ENCODE results near the gene KRT3.
"Not testable (repeated sequence)": the region's sequence is repeated elsewhere in the genome, so short reads cannot be mapped to it uniquely, and the experiment has no call there.

The KRT3 gene

GRCh38 chr12:52781399-52782082 lies 14.4 kb downstream of the KRT3 start:
- DNase-seq (ENCODE audit: low spot score), result no peak

DNA sequence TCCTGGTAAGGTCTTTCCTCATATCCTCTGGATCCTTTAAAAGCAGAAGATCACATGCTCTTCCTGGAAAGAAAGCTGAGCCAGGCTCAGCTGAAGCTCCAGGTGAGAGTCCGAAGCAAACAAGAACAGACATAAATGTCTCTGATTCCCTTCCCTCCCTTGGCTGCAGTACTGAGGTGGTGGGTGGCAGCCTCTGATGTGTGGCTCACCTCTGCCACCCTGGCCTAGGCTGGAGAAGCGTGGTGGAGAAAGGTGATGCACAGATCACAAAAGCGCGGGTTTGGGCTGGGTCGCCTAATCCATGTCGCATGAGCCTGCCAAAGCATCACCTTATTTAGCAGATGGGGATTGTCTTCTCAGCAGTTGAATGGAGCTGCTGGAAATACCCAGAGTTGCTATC lies 16.0 kb downstream of the KRT3 start:
- no peak for DNase-seq (ENCODE audit: low spot score)

DNA sequence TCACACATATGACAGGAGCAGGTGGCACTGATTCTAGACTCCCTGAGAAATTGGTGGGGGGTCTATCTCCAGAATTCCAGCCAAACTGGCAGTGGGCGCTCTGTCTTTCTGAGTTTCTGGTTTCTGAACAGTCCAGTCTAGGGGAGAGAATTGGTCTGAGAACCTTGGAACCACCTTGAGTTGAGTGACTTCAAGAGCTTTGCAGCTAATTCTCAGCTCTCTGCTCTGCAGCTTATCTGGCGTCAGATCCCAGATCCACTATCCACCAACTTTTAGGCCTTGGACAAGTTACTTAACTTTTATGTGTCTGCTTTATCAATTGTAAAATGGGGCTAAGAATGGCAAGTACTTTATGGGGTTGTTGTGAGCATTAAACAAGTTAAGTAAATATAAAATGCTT lies 17.1 kb downstream of the KRT3 start:
- no peak for DNase-seq (ENCODE audit: low spot score)

GRCh38 chr12:52777566-52777965 lies 18.4 kb downstream of the KRT3 start:
- no peak for DNase-seq (ENCODE audit: low spot score)

DNA sequence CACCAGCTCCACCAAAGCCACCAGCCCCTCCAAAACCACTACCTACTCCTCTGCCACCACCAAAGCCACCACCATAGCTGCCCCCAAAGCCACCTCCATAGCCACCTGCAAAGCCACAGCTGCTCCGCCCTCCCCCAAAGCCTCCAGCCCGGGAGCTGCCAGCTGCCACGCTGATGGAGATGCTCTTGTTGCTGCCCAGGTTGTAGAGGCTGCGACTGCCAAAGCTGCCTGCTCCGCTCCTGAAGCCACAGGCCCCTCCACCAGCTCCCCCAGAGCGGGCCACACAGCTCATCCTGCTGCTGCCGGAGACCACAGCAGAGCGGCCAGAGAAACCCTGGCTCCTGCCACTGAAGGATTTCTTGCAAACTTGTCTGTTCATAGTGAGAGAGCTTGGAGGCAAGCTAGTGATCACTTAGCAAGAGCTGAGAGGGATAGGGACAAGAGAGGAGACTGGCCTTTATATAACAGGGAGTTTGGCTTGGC lies 19.0 kb downstream of the KRT3 start, which contains the start of gene KRT76:
KRT76 (minus strand) TSS at position 433 of the 483 bp plus-strand sequence; CDS start at position 379, 54 bp downstream.
- no peak for DNase-seq (ENCODE audit: low spot score)

DNA sequence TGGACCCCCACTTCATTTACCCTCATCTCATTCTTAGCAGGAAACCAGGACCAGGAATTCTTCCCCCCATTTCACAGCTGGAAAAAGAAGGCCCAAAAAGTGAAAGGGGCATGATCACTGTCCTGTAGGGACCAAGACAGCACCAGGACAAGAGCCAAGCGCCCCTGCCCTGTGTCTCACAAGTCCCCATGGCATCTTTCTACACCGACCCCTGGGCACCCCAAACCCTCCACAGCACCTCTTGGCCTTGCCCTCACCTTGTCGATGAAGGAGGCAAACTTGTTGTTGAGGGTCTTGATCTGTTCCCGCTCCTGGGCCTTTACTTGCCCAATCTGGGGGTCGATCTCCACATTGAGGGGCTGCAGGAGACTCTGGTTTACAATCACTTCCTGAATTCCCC lies 19.5 kb downstream of the KRT3 start:
- DNase-seq (ENCODE audit: low spot score), result no peak

DNA sequence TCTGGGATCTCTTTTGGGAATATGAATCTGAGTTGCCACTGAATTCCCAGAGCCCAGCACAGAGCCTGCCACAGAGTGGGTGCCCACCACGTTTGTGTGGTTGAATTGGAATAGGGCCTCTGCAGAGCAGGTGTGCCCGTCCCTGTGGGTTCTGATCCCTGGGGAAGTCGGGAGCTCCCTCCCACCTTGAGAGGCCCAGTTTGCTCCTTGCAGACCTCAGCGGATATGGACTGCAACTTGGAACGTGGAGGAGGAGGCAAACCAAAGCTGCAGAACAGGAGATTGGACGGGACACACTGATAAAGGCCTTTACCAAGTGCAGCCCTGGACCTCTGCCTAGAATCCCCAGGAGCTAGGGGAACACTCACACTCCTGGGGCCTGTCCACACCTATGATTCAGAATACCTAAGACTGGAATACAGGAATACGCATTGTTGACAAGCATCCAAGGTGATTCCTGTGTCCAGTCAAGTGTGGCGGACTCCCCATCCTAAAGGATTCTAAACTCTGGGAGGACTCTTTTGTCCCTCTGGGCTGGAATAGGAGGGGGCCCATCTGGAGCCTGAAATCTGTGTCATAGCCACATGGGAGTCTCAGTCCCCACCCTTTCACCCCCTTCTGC lies 21.2 kb downstream of the KRT3 start:
- no peak for DNase-seq (ENCODE audit: low spot score)

GRCh38 chr12:52772772-52773171 lies 23.1 kb downstream of the KRT3 start:
- no peak for DNase-seq (ENCODE audit: low spot score)

- no peak for DNase-seq (ENCODE audit: low spot score)
Measured at GRCh38 chr12:52772188-52772587, 23.7 kb downstream of the KRT3 start.

DNA sequence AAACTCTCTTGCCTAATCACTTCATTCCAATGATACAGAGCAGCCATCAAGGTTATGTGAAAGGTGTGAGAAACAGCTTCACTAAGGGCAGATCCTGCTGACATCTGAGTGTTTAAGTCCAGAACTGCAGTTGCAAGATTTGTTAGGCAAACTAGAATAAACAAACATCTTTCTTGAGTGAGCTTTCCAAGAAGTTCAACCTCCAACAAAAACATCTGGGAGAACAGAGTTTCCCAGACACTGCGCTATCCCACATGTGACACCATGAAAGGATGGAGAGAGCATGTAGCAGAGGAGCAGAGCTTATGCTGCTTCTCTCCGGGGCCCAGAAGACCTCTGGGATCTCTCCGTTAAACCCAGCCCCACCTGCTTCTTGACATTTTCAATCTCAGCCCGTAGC lies 24.4 kb downstream of the KRT3 start:
- no peak for DNase-seq (ENCODE audit: low spot score)

DNA sequence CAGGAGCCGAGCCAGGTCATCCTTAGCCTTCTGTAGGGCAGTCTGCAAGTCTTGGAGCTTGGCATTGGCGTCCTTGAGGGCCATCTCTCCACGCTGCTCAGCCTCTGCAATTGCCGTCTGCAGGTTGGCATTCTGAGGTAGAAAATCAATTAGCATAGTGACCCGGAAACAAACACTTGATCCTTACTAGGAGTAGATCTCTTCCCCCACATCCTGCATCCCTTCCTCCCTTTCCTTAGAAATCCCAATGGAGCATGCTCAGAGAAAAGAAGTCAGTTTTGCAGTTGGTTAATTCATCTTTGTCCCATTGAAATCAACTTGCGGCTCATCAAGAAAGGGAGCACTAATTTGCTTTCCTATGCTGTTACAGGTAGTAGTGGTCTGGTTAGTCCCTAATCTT lies 24.8 kb downstream of the KRT3 start:
- DNase-seq (ENCODE audit: low spot score), result no peak

DNA sequence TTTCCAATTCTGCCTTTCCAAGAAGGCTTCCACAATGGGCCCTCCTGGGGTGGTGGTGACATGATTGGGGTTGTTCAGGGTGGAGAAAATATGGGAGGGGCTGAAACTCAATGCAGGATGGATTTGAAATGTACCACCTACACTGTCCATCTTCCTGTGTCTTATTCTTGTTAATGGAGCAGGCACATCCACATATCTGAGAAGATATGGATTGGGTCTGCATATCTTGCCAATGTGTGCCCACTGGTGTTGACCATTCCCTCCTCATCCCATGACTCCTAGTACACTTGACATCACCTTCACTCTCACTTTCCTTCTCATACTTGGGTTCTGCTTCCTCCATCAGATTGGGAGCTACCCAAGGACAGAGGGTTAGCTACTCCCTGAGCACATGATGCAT lies 26.0 kb downstream of the KRT3 start:
- no peak for DNase-seq (ENCODE audit: low spot score)

GRCh38 chr12:52769354-52769753 lies 26.6 kb downstream of the KRT3 start:
- no peak for DNase-seq (ENCODE audit: low spot score)

- no peak for DNase-seq (ENCODE audit: low spot score)
Measured at GRCh38 chr12:52768479-52769200, 27.3 kb downstream of the KRT3 start.

GRCh38 chr12:52767427-52767826 lies 28.5 kb downstream of the KRT3 start:
- DNase-seq (ENCODE audit: low spot score), result no peak

- no peak for DNase-seq (ENCODE audit: low spot score)
Measured at GRCh38 chr12:52767020-52767379, 28.9 kb downstream of the KRT3 start.

- DNase-seq (ENCODE audit: low spot score), result no peak
Measured at GRCh38 chr12:52766351-52767019, 29.4 kb downstream of the KRT3 start.

- no peak for DNase-seq (ENCODE audit: low spot score)
Measured at GRCh38 chr12:52765702-52766101, 30.2 kb downstream of the KRT3 start.

DNA sequence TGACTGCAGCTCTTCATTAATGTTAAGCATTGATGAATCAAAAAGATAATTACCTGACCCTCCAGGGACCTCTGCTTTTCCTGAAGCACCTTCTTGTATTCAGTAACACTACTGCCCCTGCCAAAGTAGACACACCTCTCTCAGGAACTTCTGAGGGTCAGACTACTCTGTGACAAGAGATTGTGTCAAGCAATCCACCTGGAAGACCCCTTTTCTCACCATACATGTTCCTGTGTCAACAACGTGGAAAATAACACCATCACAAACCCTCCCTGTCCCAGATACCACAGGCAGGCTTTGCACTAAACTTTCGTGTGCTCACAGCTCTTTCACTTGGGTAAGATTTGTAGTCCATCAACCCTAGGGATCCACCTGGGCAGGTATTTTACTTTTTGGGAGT lies 31.9 kb downstream of the KRT3 start:
- DNase-seq (ENCODE audit: low spot score), result no peak

DNA sequence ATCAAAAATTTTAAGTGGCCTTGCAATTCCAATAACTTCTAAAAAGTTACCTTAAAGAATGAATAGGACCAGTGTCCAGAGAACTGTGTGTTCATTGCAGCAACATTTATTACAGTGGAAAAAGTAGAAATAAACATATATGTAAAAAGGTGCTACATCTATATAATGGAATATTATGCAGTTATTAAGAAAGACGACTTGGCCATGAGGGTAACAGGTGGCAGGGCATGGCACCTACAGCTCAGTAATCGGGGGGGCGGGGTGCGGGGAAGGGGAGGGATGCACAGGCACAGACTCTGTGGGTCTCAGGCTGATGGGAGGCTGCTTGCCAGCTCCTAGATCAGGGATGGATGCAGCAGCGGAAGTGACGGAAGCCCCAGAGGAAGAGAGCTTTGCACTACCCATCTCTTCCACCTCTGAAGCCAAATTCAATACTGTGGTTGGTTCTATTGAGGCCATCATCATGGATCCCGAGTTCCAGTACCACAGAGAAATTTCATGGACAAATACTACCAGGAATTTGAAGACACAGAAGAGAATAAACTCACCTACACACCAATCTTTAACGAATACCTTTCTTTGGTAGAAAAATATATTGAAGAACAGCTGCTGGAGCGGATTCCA lies 32.8 kb downstream of the KRT3 start:
- no peak for DNase-seq (ENCODE audit: low spot score)

DNA sequence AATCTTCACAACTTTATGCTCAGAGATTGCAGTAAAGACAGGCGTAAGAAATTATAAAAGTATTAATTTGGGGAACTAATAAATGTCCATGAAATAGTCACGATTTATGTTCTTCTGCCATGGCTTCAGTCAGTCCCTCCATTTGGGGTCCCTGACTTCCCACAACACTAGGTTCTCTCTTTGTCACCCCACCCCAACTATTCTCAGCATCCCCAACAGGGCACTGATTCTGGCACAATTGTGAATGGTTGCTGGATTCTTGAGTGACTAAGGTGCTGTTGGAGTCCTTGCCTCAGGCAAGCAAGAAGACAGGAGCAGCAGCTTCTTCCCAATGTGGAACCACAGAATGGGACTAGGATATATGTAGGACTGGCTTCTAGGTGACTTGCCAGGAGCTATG lies 34.1 kb downstream of the KRT3 start:
- no peak for DNase-seq (ENCODE audit: low spot score)

DNA sequence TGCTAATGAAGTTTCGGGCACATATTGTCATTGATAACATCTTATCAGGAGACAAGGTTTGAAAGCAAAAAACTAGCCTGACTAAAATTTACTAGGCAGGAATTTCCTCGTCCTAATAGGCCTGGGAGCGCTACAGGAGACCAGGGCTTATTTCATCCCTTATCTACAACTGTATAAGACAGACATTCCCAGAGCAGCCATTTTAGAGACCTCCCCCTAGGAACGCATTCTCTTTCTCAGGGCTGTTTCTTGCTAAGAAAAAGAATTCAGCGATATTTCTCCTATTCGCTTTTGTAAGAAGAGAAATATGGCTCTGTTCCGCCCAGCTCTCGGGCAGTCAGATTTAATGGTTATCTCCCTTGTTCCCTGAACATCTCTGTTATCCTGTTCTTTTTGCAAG lies 34.7 kb downstream of the KRT3 start:
- DNase-seq (ENCODE audit: low spot score), result not testable (repeated sequence)
